Measurements from ENCODE around the gene PPP1R15B.

PPP1R15B gene

DNA sequence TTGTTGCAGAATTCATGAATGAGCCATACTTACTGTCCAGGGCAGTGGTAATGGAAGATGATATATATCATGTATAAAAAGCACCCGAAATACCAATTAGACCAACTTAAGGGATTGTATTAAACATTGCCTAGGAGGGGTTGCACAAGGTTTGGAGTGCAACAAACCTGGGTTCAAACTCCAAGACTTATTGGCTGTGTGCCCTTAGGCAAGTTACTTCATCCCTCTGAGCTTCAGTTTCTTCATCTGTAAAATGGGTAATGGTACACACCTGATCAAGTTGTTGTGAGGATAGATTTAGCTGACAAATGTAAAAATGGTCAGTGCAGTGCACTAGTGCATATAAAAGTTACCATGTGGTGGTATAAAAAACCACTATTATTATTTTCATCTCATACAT, 9.8 kb upstream of the PPP1R15B start:
- DNase-seq (ENCODE audit: low read depth), result no peak
- no peak overlapping the region for H3K4me3 ChIP-seq (ENCODE audit: low read depth, low read length)
- no peak for TF ChIP-seq CTCF (IDR thresholded peaks at IDR 0.05; ENCODE audit: insufficient read depth, low read depth, low read length, missing control alignments)

DNA sequence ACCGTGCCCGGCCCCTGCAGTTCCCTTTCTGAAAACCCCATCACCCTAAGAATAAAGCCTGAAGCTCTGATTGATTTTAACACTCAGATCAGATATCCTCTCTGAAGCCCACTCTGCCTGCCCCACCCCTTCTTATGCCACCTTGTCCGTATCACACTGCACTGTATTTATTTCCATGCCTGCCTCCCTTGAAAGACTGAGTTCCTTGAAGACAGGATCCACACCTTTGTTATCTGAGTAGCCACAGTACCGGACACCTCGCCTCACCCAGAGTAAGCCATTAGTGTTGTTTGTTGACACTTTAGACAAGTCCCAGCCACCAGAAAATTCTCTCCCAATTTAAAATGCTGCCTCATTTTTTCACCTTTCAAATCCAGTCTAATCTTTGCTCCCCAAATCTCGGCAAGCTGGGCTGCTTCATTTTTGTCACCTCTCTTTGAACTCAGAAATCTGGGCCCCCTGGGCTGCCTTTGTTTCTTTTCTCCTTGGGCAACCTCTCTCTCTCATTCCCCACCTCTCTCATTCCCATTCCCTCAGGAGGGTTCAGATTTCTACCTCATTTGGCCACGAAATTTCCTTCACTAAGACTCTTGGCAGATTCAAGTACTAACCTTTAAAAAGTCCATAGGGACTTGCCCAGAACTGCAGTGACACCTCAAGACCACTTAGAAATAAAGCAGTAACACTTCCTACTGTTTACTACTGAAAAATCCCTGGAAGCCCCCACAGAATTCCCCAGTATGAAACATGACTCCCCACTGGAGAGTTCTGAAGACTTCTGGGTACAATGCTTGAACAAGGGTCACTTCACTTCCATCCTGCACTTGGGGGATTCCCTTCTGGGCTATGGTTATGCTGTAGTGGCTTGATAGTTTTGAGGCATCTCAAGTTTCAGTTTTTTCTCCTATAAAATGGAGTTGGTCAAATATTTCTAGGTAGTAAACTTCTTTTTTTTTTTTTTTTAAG, 8.7 kb upstream of the PPP1R15B start:
- TF ChIP-seq CTCF (IDR thresholded peaks at IDR 0.05; ENCODE audit: insufficient read depth, low read depth, low read length, missing control alignments), result no peak
- DNase-seq (ENCODE audit: low read depth), result peak; percentile 59
- H3K4me3 ChIP-seq (ENCODE audit: low read depth, low read length), result no peak overlapping the region

GRCh38 chr1:204419064-204419403, 7.4 kb upstream of the PPP1R15B start:
- TF ChIP-seq CTCF (IDR thresholded peaks at IDR 0.05; ENCODE audit: insufficient read depth, low read depth, low read length, missing control alignments), result no peak
- no peak overlapping the region for H3K4me3 ChIP-seq (ENCODE audit: low read depth, low read length)
- no peak for DNase-seq (ENCODE audit: low read depth)

GRCh38 chr1:204418174-204419063, 6.8 kb upstream of the PPP1R15B start:
- peak; percentile 55 for DNase-seq (ENCODE audit: low read depth)
- no peak overlapping the region for H3K4me3 ChIP-seq (ENCODE audit: low read depth, low read length)
- no peak for TF ChIP-seq CTCF (IDR thresholded peaks at IDR 0.05; ENCODE audit: insufficient read depth, low read depth, low read length, missing control alignments)

DNA sequence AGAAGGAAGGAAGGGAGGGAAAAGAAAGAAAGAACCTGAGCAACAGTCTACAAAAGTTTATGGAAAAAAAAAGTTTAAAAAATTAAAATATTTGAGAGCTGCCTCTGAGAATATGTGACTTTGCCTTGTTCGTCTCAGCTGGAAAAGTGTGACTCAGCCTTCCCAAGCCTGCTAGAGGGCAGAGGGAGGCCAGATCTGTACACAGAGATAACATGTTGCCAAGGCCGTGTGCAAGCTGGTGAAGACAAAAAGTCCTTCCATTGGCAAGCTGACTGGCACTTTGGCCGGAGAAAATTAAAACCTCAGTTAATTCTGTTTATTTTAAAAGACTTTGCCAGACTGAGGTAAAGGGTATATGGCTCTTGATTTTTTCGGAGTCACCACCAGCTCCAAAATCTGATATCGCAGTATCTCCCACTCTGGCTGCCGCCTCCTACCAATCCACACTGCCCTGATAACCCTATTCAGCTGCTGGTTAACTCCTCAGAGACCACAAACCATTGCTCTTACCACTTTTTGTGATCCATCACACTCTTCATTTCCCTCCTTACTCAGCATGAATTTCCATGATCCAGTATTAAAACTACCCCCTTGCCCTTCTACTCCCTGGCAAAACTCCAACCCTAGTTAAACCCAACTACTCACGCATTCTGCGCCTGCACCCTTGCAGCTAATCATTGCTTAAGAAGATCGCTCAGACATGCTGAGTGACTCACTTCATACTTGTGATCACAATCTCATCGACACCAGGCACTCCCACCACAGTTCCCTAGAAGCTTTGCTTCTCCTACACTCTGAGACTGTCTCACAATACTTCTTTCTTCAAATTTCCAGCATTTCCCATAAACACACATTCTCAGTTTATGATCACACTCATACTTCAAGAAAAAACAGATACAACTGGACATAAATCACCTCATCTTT, 5.7 kb upstream of the PPP1R15B start:
- DNase-seq (ENCODE audit: low read depth), result no peak
- no peak overlapping the region for H3K4me3 ChIP-seq (ENCODE audit: low read depth, low read length)
- no peak for TF ChIP-seq CTCF (IDR thresholded peaks at IDR 0.05; ENCODE audit: insufficient read depth, low read depth, low read length, missing control alignments)

GRCh38 chr1:204416589-204417073, 5.0 kb upstream of the PPP1R15B start:
- H3K4me3 ChIP-seq (ENCODE audit: low read depth, low read length), result no peak overlapping the region
- TF ChIP-seq CTCF (IDR thresholded peaks at IDR 0.05; ENCODE audit: insufficient read depth, low read depth, low read length, missing control alignments), result no peak
- no peak for DNase-seq (ENCODE audit: low read depth)
